OCI-M2 (cell line): ENCODE results near the gene LINC00632.

Experiments used
- DNase-seq: peaks from one replicate; lab custom pipeline; 2025; ENCODE audit not compliant: unreplicated experiment; lab: John Stamatoyannopoulos, UW

The LINC00632 gene

GRCh38 chrX:140764401-140764919 lies 54.9 kb downstream of the LINC00632 start:
- DNase-seq: no peak

- no peak for DNase-seq
Observed at GRCh38 chrX:140765043-140765784, 55.7 kb downstream of the LINC00632 start.

GRCh38 chrX:140766024-140766611 lies 56.6 kb downstream of the LINC00632 start:
- no peak for DNase-seq

- no peak for DNase-seq
Observed at GRCh38 chrX:140767646-140768045, 58.1 kb downstream of the LINC00632 start.

- no peak for DNase-seq
Observed at GRCh38 chrX:140775211-140775610, 65.7 kb downstream of the LINC00632 start.

GRCh38 chrX:140776320-140776719 lies 66.8 kb downstream of the LINC00632 start:
- DNase-seq: no peak

- DNase-seq: no peak
Observed at GRCh38 chrX:140794642-140795041, 85.1 kb downstream of the LINC00632 start.

GRCh38 chrX:140799216-140799615 lies 89.7 kb downstream of the LINC00632 start:
- DNase-seq: no peak

- DNase-seq: no peak
Observed at GRCh38 chrX:140804292-140804691, 94.7 kb downstream of the LINC00632 start.

- DNase-seq: no peak
Observed at GRCh38 chrX:140815868-140816267, 106.3 kb downstream of the LINC00632 start.

GRCh38 chrX:140817943-140818342 lies 108.4 kb downstream of the LINC00632 start:
- no peak for DNase-seq

- DNase-seq: no peak
Observed at GRCh38 chrX:140821280-140821679, 111.7 kb downstream of the LINC00632 start.

- DNase-seq: no peak
Observed at GRCh38 chrX:140822184-140822583, 112.6 kb downstream of the LINC00632 start.

- DNase-seq: no peak
Observed at GRCh38 chrX:140822861-140823260, 113.3 kb downstream of the LINC00632 start.

- no peak for DNase-seq
Observed at GRCh38 chrX:140836874-140837273, 127.3 kb downstream of the LINC00632 start.
